Keratinocyte (primary cell): ENCODE measurements around the gene SEZ6. TPM values are rescaled to one million over a fixed set of nuclear protein-coding genes. Genes with fewer than 3 reads are reported as not detected.

Experiments
- DNase-seq: peaks from one replicate; pipeline ENCODE4 v3.0.0-alpha.2; 2011; ENCODE audit warnings: low read depth, missing footprints, low spot score
- FAIRE-seq: peaks from 2 replicates; lab custom pipeline; 2011; peaks lifted over from hg19 to GRCh38; lab: Jason Lieb, UNC
- H2AFZ ChIP-seq: 2 replicates; pipeline ENCODE4 v1.6.0; 2012; ENCODE audit warnings: low read length, control low read depth, inconsistent platforms; ENCODE audit not compliant: control insufficient read depth
- H3K27ac ChIP-seq: 2 replicates; pipeline ENCODE4 v1.5.1; 2011; ENCODE audit warnings: low read length; ENCODE audit not compliant: control insufficient read depth, insufficient read depth
- H3K27me3 ChIP-seq: 3 replicates; pipeline ENCODE4 v1.6.0; 2011; ENCODE audit warnings: low read length; ENCODE audit not compliant: control insufficient read depth, insufficient read depth; ENCODE audit errors: extremely low read depth
- H3K36me3 ChIP-seq, 2 experiments: 2 replicates in 1 of 2; 3 replicates in 1 of 2; pipeline ENCODE4 v1.5.1; 2011; ENCODE audit warnings: low read length in 2 of 2, mild to moderate bottlenecking in 1 of 2; ENCODE audit not compliant: control insufficient read depth in 2 of 2, insufficient read depth in 2 of 2; ENCODE audit errors: extremely low read depth in 1 of 2
- H3K4me1 ChIP-seq: 3 replicates; pipeline ENCODE4 v1.5.1; 2011; ENCODE audit warnings: low read length; ENCODE audit not compliant: control insufficient read depth, insufficient read depth; ENCODE audit errors: extremely low read depth
- H3K4me2 ChIP-seq: 3 replicates; pipeline ENCODE4 v1.6.0; 2011; ENCODE audit warnings: low read depth, low read length; ENCODE audit not compliant: control insufficient read depth, insufficient read depth; ENCODE audit errors: extremely low read depth
- H3K4me3 ChIP-seq, 3 experiments: fragments of 200-600 bp in 1 of 3; sonication (generic) in 1 of 3; 2 replicates in 2 of 3; 3 replicates in 1 of 3; pipeline ENCODE4 v1.5.1; 2011 to 2016; ENCODE audit warnings: low read length in 3 of 3, mild to moderate bottlenecking in 3 of 3, control low read depth in 2 of 3, inconsistent platforms in 1 of 3, low read depth in 1 of 3, mixed read lengths in 1 of 3, mixed run types in 1 of 3, moderate library complexity in 1 of 3; ENCODE audit not compliant: control insufficient read depth in 2 of 3, insufficient read depth in 2 of 3; ENCODE audit errors: extremely low read depth in 1 of 3
- H3K79me2 ChIP-seq: 2 replicates; pipeline ENCODE4 v1.6.0; 2012; ENCODE audit warnings: low read length; ENCODE audit not compliant: control insufficient read depth, insufficient read depth
- H3K9ac ChIP-seq: 3 replicates; pipeline ENCODE4 v1.6.0; 2011; ENCODE audit warnings: low read length; ENCODE audit not compliant: control insufficient read depth, insufficient read depth; ENCODE audit errors: extremely low read depth
- H3K9me1 ChIP-seq: 3 replicates; pipeline ENCODE4 v1.6.0; 2011; ENCODE audit warnings: low read length; ENCODE audit not compliant: control insufficient read depth, insufficient read depth; ENCODE audit errors: extremely low read depth
- H3K9me3 ChIP-seq: 2 replicates; pipeline ENCODE4 v1.5.1; 2012; ENCODE audit warnings: low read depth, low read length; ENCODE audit not compliant: control insufficient read depth
- H4K20me1 ChIP-seq: 3 replicates; pipeline ENCODE4 v1.6.0; 2011; ENCODE audit warnings: low read length; ENCODE audit not compliant: control insufficient read depth, insufficient read depth; ENCODE audit errors: extremely low read depth
- CTCF ChIP-seq, 3 experiments: IDR thresholded peaks in 1 of 3; conservative IDR thresholded peaks in 1 of 3; optimal IDR thresholded peaks in 1 of 3; 2 replicates in 2 of 3; 3 replicates in 1 of 3; pipeline versions ENCODE3 to v1.5.1; 2011; ENCODE audit warnings: low read length in 3 of 3, mild to moderate bottlenecking in 3 of 3, moderate library complexity in 2 of 3, control low read depth in 1 of 3, inconsistent platforms in 1 of 3; ENCODE audit not compliant: insufficient read depth in 2 of 3; ENCODE audit errors: extremely low read depth in 1 of 3
- EZH2 ChIP-seq: IDR thresholded peaks from one replicate; pipeline ENCODE4 v1.6.1; 2012; ENCODE audit warnings: inconsistent platforms, mild to moderate bottlenecking, low read length, moderate library complexity
- dilution Hi-C: fragments of 300-500 bp; cut with MboI; formaldehyde crosslinking; loops from one replicate; pipeline ENCODE4 v1.7.0; 2020; ENCODE audit warnings: low sequenced_read_pairs; ENCODE audit not compliant: extremely low pct_ligation_motif_present
- polyA plus RNA-seq, 5 experiments: library from polyadenylated mRNA; depleted of rRNA in 3 of 5; stranded (reverse) in 3 of 5; stranded (forward) in 1 of 5; unstranded in 1 of 5; fragments of >200 nt; gene quantifications; 1 replicate in 1 of 5; 2 replicates in 3 of 5; 3 replicates in 1 of 5; pipeline versions ENCODE4 v1.2.1 to v1.2.3, GENCODE V29; 2011 to 2012; ENCODE audit warnings: missing spikeins in 2 of 5, low read depth in 1 of 5, low replicate concordance in 1 of 5

The SEZ6 gene
- polyA plus RNA-seq, 1 donor (not counting 4 experiments of a cell fraction or from before 2014, with no cell fraction given) = not detected

DNA sequence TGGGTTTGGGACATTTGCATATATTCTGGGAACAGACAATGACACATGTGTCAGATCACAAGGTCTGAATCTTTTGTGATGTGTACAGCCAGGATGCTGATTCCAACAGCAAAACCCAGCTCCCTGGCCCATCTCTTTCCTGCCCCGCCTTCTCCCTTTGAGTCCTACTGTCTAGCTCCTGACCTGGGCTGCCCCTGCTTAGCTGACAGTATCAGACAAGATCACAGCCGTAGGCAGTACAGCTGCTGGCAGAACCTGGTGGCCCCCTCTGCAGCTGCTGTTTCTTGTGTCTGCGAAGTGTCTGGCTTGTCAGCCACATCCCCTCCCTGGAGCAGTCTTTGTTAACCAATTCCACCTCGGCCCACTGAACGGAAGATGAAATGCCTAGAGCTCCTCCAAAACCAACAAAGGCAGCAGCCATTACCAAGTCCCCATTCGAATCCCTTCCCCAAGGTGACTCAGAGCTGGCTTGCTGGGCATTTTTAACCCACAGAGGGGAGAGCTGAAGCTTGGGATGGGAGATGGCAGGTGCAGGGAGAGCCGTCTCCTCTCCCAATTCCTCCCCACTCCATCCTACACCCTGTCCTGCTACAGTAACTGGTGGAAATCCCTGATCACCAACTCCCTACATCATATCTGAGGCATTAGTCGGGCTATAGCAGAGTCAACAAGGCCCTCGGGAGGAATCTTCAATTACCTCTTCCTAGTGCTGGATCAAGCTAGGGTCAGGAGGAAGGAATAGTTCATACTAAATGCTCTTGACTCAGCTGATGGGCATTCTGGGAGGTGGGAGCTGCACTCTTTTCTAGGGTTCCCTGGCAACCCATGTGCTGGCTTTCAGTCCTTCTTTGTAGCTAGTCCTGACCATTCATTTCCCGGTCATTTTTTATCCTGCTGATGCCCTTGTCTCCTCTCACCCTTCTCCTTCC is 42.9 kb upstream of the SEZ6 start:
- no peak for DNase-seq
- Histone ChIP-seq H3K9me3 (no peaks in the 10 kb centered on the region), H3K9me1 (no peaks in the 10 kb centered on the region), H3K27ac (no peak overlapping the region), H3K4me2 (peak overlapping the region; percentile 6), H3K36me3 (no peaks in the 10 kb centered on the region), H3K9ac (no peak overlapping the region), H2AFZ (no peak overlapping the region), H3K79me2 (no peaks in the 10 kb centered on the region), H3K4me1 (no peaks in the 10 kb centered on the region), H3K4me3 (no peak overlapping the region), H4K20me1 (no peaks in the 10 kb centered on the region), H3K27me3 (peaks cover 31% of the 10 kb centered on the region)
- no peak for TF ChIP-seq CTCF (optimal IDR thresholded peaks at IDR 0.05 in 1 of 3, IDR thresholded peaks at IDR 0.05 in 1 of 3, conservative IDR thresholded peaks at IDR 0.05 in 1 of 3; ENCODE audit: extremely low read depth in 1 of 3, insufficient read depth in 2 of 3, low read length in 3 of 3)
- TF ChIP-seq EZH2 = no peak
- dilution Hi-C loops = no loop called here
- no peak for FAIRE-seq

DNA sequence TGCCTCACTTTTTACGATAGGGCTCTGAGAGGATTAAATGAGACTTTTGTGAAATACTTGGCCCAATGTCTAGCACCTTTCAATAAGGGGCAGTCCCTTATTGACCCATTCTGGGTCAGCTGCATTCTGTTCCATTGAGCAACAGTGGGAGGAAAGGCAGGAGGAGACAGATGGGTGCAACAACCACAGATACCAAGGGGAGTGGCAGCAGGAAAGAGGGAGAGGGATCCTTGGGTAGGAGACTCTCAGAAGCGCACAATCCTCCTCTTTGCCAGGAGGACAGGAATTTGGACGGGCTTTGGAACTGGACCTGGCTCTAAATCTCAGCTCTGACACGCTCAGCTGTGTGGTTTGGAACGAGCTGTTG is 40.6 kb upstream of the SEZ6 start:
- H3K4me1 ChIP-seq = peaks cover 6% of the 10 kb centered on the region
- H3K36me3 ChIP-seq = no peaks in the 10 kb centered on the region
- FAIRE-seq (no peak), DNase-seq (no peak)
- H3K9me3 ChIP-seq = no peaks in the 10 kb centered on the region
- H4K20me1 ChIP-seq = no peaks in the 10 kb centered on the region
- no peak overlapping the region for H2AFZ ChIP-seq
- H3K27me3 ChIP-seq = peaks cover 27% of the 10 kb centered on the region
- TF ChIP-seq CTCF (optimal IDR thresholded peaks at IDR 0.05 in 1 of 3, IDR thresholded peaks at IDR 0.05 in 1 of 3, conservative IDR thresholded peaks at IDR 0.05 in 1 of 3; ENCODE audit: extremely low read depth in 1 of 3, insufficient read depth in 2 of 3, low read length in 3 of 3) (no peak), EZH2 (no peak)
- H3K9me1 ChIP-seq = no peaks in the 10 kb centered on the region
- H3K9ac ChIP-seq = no peak overlapping the region
- dilution Hi-C loops = no loop called here
- H3K27ac ChIP-seq = no peak overlapping the region
- no peak overlapping the region for H3K4me3 ChIP-seq
- H3K79me2 ChIP-seq = no peaks in the 10 kb centered on the region
- H3K4me2 ChIP-seq = no peak overlapping the region
